DMS53 (cell line): Measurements from ENCODE around the gene SLC13A5.
A peak's percentile ranks its signal among the peaks of the same experiment; 100 is the strongest.
"Not testable (repeated sequence)": the region's sequence is repeated elsewhere in the genome, so short reads cannot be mapped to it uniquely, and the experiment has no call there.

ENCODE experiments used
- DNase-seq: peaks from one replicate; lab custom pipeline; 2025; lab: John Stamatoyannopoulos, UW

The SLC13A5 gene

GRCh38 chr17:6713130-6713917 lies at the start of gene SLC13A5:
Gene SLC13A5, minus strand, starts transcription at chr17:6713369. Its CDS starts 36 bp downstream, at chr17:6713333.
- peak; percentile 60 for DNase-seq

GRCh38 chr17:6761779-6762178 lies 48.6 kb upstream of the SLC13A5 start:
- no peak for DNase-seq

- no peak for DNase-seq
Observed at GRCh38 chr17:6757747-6758146, 44.6 kb upstream of the SLC13A5 start.

GRCh38 chr17:6756425-6757031 lies 43.4 kb upstream of the SLC13A5 start:
- no peak for DNase-seq

GRCh38 chr17:6755731-6756184 lies 42.6 kb upstream of the SLC13A5 start, which contains the start of gene XAF1:
Gene XAF1, plus strand, starts transcription at chr17:6756046. Its CDS starts 33 bp downstream, at chr17:6756079.
- DNase-seq: peak; percentile 24

- DNase-seq: no peak
Observed at GRCh38 chr17:6755281-6755680, 42.1 kb upstream of the SLC13A5 start.

- DNase-seq: no peak
Observed at GRCh38 chr17:6753546-6753945, 40.4 kb upstream of the SLC13A5 start.

GRCh38 chr17:6753006-6753445 lies 39.9 kb upstream of the SLC13A5 start:
- no peak for DNase-seq

GRCh38 chr17:6752068-6752909 lies 39.1 kb upstream of the SLC13A5 start:
- no peak for DNase-seq

GRCh38 chr17:6749519-6749918 lies 36.4 kb upstream of the SLC13A5 start:
- no peak for DNase-seq

- DNase-seq: no peak
Observed at GRCh38 chr17:6748617-6749016, 35.4 kb upstream of the SLC13A5 start.

- DNase-seq: not testable (repeated sequence)
Observed at GRCh38 chr17:6746665-6747064, 33.5 kb upstream of the SLC13A5 start.

GRCh38 chr17:6729531-6729930 lies 16.4 kb upstream of the SLC13A5 start:
- no peak for DNase-seq

- DNase-seq: no peak
Observed at GRCh38 chr17:6724009-6724408, 10.8 kb upstream of the SLC13A5 start.

- no peak for DNase-seq
Observed at GRCh38 chr17:6721744-6722143, 8.6 kb upstream of the SLC13A5 start.

- no peak for DNase-seq
Observed at GRCh38 chr17:6716736-6717135, 3.6 kb upstream of the SLC13A5 start.

GRCh38 chr17:6714315-6714874 lies 1.2 kb upstream of the SLC13A5 start:
- no peak for DNase-seq

GRCh38 chr17:6713918-6714271 lies 726 bp upstream of the SLC13A5 start:
- DNase-seq: peak; percentile 40

- DNase-seq: no peak
Observed at GRCh38 chr17:6712854-6713129, 377 bp downstream of the SLC13A5 start.

- peak; percentile 31 for DNase-seq
Observed at GRCh38 chr17:6712058-6712853, 913 bp downstream of the SLC13A5 start.

GRCh38 chr17:6711681-6712057 lies 1.5 kb downstream of the SLC13A5 start:
- no peak for DNase-seq
